Fibroblast of skin of right biceps (primary cell): ENCODE measurements around the gene SAPCD2.

Experiments
- DNase-seq: peaks from one replicate; pipeline ENCODE4 v3.0.0-alpha.2; 2013

The SAPCD2 gene

GRCh38 chr9:137106662-137107250 is 36.4 kb upstream of the SAPCD2 start:
- no peak for DNase-seq

- no peak for DNase-seq
These were observed 35.7 kb upstream of the SAPCD2 start for GRCh38 chr9:137105814-137106661.

- DNase-seq = no peak
These were observed 33.0 kb upstream of the SAPCD2 start for GRCh38 chr9:137103206-137103999.

GRCh38 chr9:137099231-137099630 is 28.9 kb upstream of the SAPCD2 start:
- DNase-seq = no peak

GRCh38 chr9:137097761-137098462 is 27.6 kb upstream of the SAPCD2 start:
- DNase-seq = no peak

GRCh38 chr9:137096785-137097546 is 26.6 kb upstream of the SAPCD2 start:
- no peak for DNase-seq

GRCh38 chr9:137095664-137096517 is 25.5 kb upstream of the SAPCD2 start:
- DNase-seq = peak; percentile 7

GRCh38 chr9:137089232-137089947 is 19.0 kb upstream of the SAPCD2 start:
- DNase-seq = no peak

GRCh38 chr9:137088121-137088520 is 17.8 kb upstream of the SAPCD2 start:
- no peak for DNase-seq

GRCh38 chr9:137087409-137087925 is 17.1 kb upstream of the SAPCD2 start:
- DNase-seq = no peak

- DNase-seq = peak; percentile 98
These were observed 16.4 kb upstream of the SAPCD2 start, which contains the start of gene MAN1B1 for GRCh38 chr9:137086531-137087408. Gene MAN1B1 (plus strand): TSS chr9:137086985. CDS start chr9:137087000, 15 bp downstream.

- peak; percentile 17 for DNase-seq
These were observed 15.7 kb upstream of the SAPCD2 start for GRCh38 chr9:137085920-137086530.

- no peak for DNase-seq
These were observed 14.2 kb upstream of the SAPCD2 start for GRCh38 chr9:137084526-137084925.

- peak; percentile 97 for DNase-seq
These were observed 13.1 kb upstream of the SAPCD2 start for GRCh38 chr9:137083394-137084004.

- DNase-seq = no peak
These were observed 12.6 kb upstream of the SAPCD2 start for GRCh38 chr9:137082925-137083290.

GRCh38 chr9:137082222-137082924 is 12.0 kb upstream of the SAPCD2 start:
- DNase-seq = no peak
